ENCODE data around the gene ISG15. TPM values are rescaled to one million over a fixed set of nuclear protein-coding genes. Genes with fewer than 3 reads are reported as not detected.

Gene ISG15
- total and polyA plus RNA-seq, 2 of the 13 experiments (the other 11 are each of a cell fraction or from before 2014, with no cell fraction given) = 42.1 to 54.9 TPM

DNA sequence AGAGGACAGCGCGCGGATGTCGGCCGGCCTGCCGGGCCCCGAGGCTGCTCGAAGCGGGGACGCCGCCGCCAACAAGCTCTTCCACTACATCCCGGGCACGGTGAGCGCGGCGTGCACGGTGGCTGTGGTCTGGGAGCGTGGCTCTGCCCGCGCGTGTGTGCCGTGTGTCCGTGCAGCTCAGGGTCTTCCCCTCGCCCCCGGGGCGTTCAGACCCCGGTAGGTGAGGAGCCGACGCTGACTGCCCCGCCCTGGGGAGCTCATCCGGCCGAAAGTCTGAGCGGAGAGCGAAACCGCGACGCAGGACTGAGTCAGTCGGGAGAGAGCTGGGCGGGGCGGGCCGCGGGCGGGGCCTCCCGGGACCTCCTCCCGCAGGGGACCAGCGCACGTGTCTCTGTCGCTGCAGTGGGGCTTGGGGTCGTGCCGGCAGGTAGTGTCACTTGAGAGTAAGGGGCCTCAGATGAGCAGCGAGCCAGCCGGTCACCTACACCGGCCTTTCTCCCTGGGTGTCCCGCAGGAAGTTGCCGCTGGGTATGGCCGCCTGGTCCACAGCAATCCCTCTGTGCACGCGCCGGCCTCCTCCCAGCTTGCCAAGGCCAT, 46.5 kb upstream of the ISG15 start (continued):
- TF ChIP-seq, protein P1, sequence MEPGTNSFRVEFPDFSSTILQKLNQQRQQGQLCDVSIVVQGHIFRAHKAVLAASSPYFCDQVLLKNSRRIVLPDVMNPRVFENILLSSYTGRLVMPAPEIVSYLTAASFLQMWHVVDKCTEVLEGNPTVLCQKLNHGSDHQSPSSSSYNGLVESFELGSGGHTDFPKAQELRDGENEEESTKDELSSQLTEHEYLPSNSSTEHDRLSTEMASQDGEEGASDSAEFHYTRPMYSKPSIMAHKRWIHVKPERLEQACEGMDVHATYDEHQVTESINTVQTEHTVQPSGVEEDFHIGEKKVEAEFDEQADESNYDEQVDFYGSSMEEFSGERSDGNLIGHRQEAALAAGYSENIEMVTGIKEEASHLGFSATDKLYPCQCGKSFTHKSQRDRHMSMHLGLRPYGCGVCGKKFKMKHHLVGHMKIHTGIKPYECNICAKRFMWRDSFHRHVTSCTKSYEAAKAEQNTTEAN (CRISPR knock-in tag; conservative IDR thresholded peaks at IDR 0.05) = 0 out of 2 replicates have a peak, but pooled peaks have one; percentile 41
- peak; percentile 70; the same call in 1 of the 2 replicates for TF ChIP-seq CCDC6 (CRISPR knock-in tag; IDR thresholded peaks at IDR 0.05)
- peak; percentile 77 for TF ChIP-seq ZFX (CRISPR knock-in tag; IDR thresholded peaks at IDR 0.05; ENCODE audit: low read depth)
- TF ChIP-seq, protein P2, sequence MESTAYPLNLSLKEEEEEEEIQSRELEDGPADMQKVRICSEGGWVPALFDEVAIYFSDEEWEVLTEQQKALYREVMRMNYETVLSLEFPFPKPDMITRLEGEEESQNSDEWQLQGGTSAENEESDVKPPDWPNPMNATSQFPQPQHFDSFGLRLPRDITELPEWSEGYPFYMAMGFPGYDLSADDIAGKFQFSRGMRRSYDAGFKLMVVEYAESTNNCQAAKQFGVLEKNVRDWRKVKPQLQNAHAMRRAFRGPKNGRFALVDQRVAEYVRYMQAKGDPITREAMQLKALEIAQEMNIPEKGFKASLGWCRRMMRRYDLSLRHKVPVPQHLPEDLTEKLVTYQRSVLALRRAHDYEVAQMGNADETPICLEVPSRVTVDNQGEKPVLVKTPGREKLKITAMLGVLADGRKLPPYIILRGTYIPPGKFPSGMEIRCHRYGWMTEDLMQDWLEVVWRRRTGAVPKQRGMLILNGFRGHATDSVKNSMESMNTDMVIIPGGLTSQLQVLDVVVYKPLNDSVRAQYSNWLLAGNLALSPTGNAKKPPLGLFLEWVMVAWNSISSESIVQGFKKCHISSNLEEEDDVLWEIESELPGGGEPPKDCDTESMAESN (CRISPR knock-in tag; conservative IDR thresholded peaks at IDR 0.05) = no peak
- TF ChIP-seq, protein P3, sequence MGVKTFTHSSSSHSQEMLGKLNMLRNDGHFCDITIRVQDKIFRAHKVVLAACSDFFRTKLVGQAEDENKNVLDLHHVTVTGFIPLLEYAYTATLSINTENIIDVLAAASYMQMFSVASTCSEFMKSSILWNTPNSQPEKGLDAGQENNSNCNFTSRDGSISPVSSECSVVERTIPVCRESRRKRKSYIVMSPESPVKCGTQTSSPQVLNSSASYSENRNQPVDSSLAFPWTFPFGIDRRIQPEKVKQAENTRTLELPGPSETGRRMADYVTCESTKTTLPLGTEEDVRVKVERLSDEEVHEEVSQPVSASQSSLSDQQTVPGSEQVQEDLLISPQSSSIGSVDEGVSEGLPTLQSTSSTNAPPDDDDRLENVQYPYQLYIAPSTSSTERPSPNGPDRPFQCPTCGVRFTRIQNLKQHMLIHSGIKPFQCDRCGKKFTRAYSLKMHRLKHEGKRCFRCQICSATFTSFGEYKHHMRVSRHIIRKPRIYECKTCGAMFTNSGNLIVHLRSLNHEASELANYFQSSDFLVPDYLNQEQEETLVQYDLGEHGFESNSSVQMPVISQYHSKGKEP (CRISPR knock-in tag; IDR thresholded peaks at IDR 0.05) = no peak

All from HepG2 (cell line).